Body of pancreas (tissue), 4 donors: ENCODE results near the gene CDCA3.

Experiments
- POLR2A ChIP-seq, 3 donors: fragments of 450-650 bp; IDR thresholded peaks; one replicate each; pipeline ENCODE4 v1.6.1; 2016; ENCODE audit warnings: antibody characterized with exemption in 3 of 3, mild to moderate bottlenecking in 2 of 3
- TF ChIP-seq, protein P1 (sequence below), 7 experiments: fragments of 450-650 bp in 4 of 7; fragments of 200-600 bp in 3 of 7; sonication (generic) in 3 of 7; IDR thresholded peaks; one replicate each; pipeline ENCODE4 v1.5.1; 2016 to 2019; ENCODE audit warnings: antibody characterized with exemption in 7 of 7

DNA sequence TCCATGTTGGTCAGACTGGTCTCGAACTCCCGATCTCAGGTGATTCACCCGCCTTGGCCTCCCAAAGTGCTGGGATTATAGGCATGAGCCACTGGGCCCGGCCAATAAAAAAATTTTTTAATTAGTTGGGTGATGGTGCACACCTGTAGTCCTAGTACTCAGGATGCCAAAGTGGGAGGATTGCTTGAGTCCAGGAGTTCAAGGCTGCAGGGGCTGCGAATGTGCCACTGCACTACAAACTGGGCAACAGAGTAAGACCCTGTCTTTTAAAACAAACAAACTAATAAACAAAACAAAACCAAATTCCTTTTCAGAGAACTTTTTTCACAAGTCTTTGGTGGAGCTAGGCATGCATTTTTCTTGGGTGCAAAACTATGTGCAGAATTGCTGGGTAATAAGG lies 32.2 kb upstream of the CDCA3 start:
- TF ChIP-seq, protein P1, sequence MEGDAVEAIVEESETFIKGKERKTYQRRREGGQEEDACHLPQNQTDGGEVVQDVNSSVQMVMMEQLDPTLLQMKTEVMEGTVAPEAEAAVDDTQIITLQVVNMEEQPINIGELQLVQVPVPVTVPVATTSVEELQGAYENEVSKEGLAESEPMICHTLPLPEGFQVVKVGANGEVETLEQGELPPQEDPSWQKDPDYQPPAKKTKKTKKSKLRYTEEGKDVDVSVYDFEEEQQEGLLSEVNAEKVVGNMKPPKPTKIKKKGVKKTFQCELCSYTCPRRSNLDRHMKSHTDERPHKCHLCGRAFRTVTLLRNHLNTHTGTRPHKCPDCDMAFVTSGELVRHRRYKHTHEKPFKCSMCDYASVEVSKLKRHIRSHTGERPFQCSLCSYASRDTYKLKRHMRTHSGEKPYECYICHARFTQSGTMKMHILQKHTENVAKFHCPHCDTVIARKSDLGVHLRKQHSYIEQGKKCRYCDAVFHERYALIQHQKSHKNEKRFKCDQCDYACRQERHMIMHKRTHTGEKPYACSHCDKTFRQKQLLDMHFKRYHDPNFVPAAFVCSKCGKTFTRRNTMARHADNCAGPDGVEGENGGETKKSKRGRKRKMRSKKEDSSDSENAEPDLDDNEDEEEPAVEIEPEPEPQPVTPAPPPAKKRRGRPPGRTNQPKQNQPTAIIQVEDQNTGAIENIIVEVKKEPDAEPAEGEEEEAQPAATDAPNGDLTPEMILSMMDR (IDR thresholded peaks at IDR 0.05) = no peak
- TF ChIP-seq POLR2A (IDR thresholded peaks at IDR 0.05) = no peak
